Endothelial cell (in vitro differentiated cells): ENCODE data around the gene TRMT44. TPM values are rescaled to one million over a fixed set of nuclear protein-coding genes. Genes with fewer than 3 reads are reported as not detected.

Source experiments
- DNase-seq: peaks from one replicate; pipeline ENCODE4 v3.0.0; 2021; ENCODE audit warnings: low spot score
- H3K27ac Mint-ChIP-seq: one replicate; pipeline ENCODE4 v1.8.0; 2021; ENCODE audit warnings: mixed read lengths, inconsistent platforms; ENCODE audit not compliant: unreplicated experiment
- H3K27me3 Mint-ChIP-seq: one replicate; pipeline ENCODE4 v1.8.0; 2021; ENCODE audit warnings: mild to moderate bottlenecking, moderate library complexity, mixed read lengths, inconsistent platforms; ENCODE audit not compliant: unreplicated experiment
- H3K36me3 Mint-ChIP-seq: one replicate; pipeline ENCODE4 v1.8.0; 2021; ENCODE audit warnings: mild to moderate bottlenecking, low read depth, mixed read lengths, inconsistent platforms; ENCODE audit not compliant: unreplicated experiment
- H3K4me1 Mint-ChIP-seq: one replicate; pipeline ENCODE4 v1.8.0; 2021; ENCODE audit warnings: mild to moderate bottlenecking, mixed read lengths, inconsistent platforms; ENCODE audit not compliant: unreplicated experiment
- H3K4me3 Mint-ChIP-seq: one replicate; pipeline ENCODE4 v1.8.0; 2021; ENCODE audit warnings: mild to moderate bottlenecking, mixed read lengths, inconsistent platforms; ENCODE audit not compliant: unreplicated experiment
- H3K9me3 Mint-ChIP-seq: one replicate; pipeline ENCODE4 v1.8.0; 2021; ENCODE audit warnings: mixed read lengths, inconsistent platforms; ENCODE audit not compliant: unreplicated experiment
- CTCF ChIP-seq: fragments of 200-600 bp; sonication (generic); IDR thresholded peaks from one replicate; pipeline ENCODE4 v1.5.0; 2021; ENCODE audit warnings: antibody characterized with exemption; ENCODE audit not compliant: unreplicated experiment
- total RNA-seq: library from RNA; stranded (reverse); fragmentation: NEBNext Ultra II Directional; extraction: Animal tissue kit (Norgen Biotek cat#: 25700); gene quantifications from one replicate; pipeline ENCODE4 v1.2.1, GENCODE V29; 2021; ENCODE audit not compliant: unreplicated experiment

The TRMT44 gene
- total RNA-seq, 1 donor from 2014 or later = 38.5 TPM

GRCh38 chr4:8399298-8399697, 41.3 kb upstream of the TRMT44 start:
- Mint-ChIP-seq H3K9me3 (no peaks in the 10 kb centered on the region), H3K4me1 (peaks cover 17% of the 10 kb centered on the region), H3K4me3 (no peak overlapping the region), H3K27me3 (peaks cover 7% of the 10 kb centered on the region), H3K27ac (no peak overlapping the region), H3K36me3 (peaks cover 17% of the 10 kb centered on the region)
- no peak for DNase-seq
- no peak for TF ChIP-seq CTCF

- H3K9me3 Mint-ChIP-seq = no peaks in the 10 kb centered on the region
- no peak for TF ChIP-seq CTCF
- peaks cover 25% of the 10 kb centered on the region for H3K36me3 Mint-ChIP-seq
- H3K27ac Mint-ChIP-seq = no peak overlapping the region
- no peak for DNase-seq
- no peak overlapping the region for H3K4me3 Mint-ChIP-seq
- H3K4me1 Mint-ChIP-seq = peaks cover 22% of the 10 kb centered on the region
- peaks cover 7% of the 10 kb centered on the region for H3K27me3 Mint-ChIP-seq
Measured at GRCh38 chr4:8400632-8401325, 39.8 kb upstream of the TRMT44 start.

DNA sequence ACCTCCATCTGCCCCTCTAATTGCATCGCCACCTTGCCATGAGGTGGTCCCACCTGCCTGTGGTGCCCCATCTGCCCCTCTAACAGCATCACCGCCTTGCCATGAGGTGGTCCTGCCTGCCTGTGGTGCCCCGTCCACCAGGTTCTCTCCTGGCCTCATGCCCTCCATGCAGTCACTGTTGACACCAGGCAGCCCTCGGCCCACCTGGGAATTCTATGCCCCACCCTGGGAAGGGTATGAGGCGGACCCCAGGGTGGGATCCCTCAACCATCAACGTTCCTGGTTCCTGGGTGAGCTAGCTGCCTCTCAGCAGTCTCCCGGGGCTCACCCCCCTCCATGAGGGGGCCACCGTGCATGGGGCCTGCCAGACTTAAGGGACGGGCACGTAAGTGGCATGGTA, 38.9 kb upstream of the TRMT44 start:
- no peak overlapping the region for H3K27ac Mint-ChIP-seq
- H3K4me1 Mint-ChIP-seq = peaks cover 22% of the 10 kb centered on the region
- peaks cover 7% of the 10 kb centered on the region for H3K27me3 Mint-ChIP-seq
- peaks cover 29% of the 10 kb centered on the region for H3K36me3 Mint-ChIP-seq
- no peaks in the 10 kb centered on the region for H3K9me3 Mint-ChIP-seq
- no peak for DNase-seq
- no peak overlapping the region for H3K4me3 Mint-ChIP-seq
- no peak for TF ChIP-seq CTCF

DNA sequence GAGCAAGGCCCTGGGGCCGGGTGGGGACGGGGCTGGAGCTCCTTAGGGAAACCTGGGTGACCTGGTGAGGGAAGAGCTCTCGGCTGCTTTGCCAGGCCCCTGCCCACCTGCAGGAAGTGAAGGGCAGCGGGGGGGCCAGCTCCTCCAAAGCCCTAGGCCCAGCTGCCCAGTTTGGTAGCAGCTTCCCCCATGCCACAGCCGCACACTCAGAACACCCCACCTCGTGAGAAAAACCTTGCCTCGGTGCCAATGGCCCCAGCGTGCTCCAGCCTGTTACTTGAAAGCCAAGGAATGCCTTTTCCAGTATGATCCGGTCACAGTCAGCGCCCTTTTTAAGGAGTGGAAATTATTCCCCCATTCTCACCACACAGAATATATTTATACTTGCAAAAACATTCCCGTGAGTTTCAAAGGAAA, 38.4 kb upstream of the TRMT44 start:
- Mint-ChIP-seq H3K9me3 (no peaks in the 10 kb centered on the region), H3K36me3 (peaks cover 28% of the 10 kb centered on the region), H3K27me3 (peaks cover 7% of the 10 kb centered on the region), H3K4me1 (peaks cover 22% of the 10 kb centered on the region), H3K27ac (peak overlapping the region; percentile 78), H3K4me3 (no peak overlapping the region)
- TF ChIP-seq CTCF = no peak
- DNase-seq = no peak

GRCh38 chr4:8402640-8403039, 37.9 kb upstream of the TRMT44 start:
- no peak for DNase-seq
- no peak for TF ChIP-seq CTCF
- H3K9me3 Mint-ChIP-seq = no peaks in the 10 kb centered on the region
- H3K36me3 Mint-ChIP-seq = peaks cover 28% of the 10 kb centered on the region
- H3K27me3 Mint-ChIP-seq = peaks cover 7% of the 10 kb centered on the region
- H3K27ac Mint-ChIP-seq = peak overlapping the region; percentile 78
- H3K4me3 Mint-ChIP-seq = no peak overlapping the region
- peaks cover 22% of the 10 kb centered on the region for H3K4me1 Mint-ChIP-seq
